Activated CD8-positive, alpha-beta memory T cell treated with anti-CD3 and anti-CD28 coated beads for 36 hours (primary cell): Measurements from ENCODE around the gene SCGB1A1. TPM values are rescaled to one million over a fixed set of nuclear protein-coding genes. Genes with fewer than 3 reads are reported as not detected.
"Not testable (repeated sequence)": the region's sequence is repeated elsewhere in the genome, so short reads cannot be mapped to it uniquely, and the experiment has no call there.

Experiments
- CTCF ChIA-PET: fragments of 350-600 bp; sonication (Branson Sonifier 250); formaldehyde crosslinking; loops from one replicate; lab custom pipeline; 2021; ENCODE audit warnings: antibody characterized with exemption; lab: Charles Lee
- POLR2A ChIA-PET: fragments of 350-600 bp; sonication (Branson Sonifier 250); formaldehyde crosslinking; loops from one replicate; lab custom pipeline; 2021; ENCODE audit warnings: antibody characterized with exemption; lab: Charles Lee
- total RNA-seq, 2 experiments: library from RNA; stranded (reverse); gene quantifications; one replicate each; pipeline ENCODE4 v1.2.3, GENCODE V29; 2021

Gene SCGB1A1
- total RNA-seq, 2 experiments from 2014 or later, result not detected

DNA sequence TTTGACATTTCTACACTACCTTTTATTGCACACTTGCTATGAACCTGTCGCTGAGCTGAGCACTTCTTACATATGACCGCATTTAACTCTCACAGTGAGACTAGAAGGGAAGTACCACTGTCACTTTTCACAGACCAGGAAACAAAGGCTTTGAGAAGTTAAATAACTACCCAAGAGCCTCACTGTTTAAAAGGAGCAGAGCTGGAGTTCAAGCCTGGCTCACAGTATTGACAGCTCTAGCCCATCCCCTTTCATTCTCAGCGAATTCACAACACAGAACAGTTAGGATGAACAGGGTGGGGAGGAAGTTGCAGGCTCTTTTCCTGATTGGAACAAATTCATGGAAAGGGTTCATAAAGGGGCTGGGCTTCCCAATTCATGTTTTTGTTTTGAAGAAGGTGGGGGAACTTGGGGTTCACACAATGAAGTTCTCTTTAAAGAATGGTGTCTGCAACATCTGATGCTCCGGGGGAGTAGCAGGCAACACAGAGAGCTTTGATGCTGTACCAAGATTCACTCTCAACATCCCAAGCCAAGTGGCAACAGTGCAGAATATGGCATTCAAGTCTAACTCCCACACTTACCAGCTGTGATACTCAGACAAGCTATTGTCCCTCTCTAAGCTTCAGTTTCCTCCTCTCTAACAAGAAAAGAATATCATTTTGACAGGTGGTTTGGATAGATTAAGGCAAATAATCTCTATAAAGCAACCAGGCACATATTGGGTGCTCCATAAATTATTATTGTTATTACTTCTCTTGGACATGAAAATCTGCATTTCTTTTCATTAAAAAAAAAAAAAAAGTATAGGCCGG, 17.2 kb downstream of the SCGB1A1 start:
- CTCF ChIA-PET, result no interaction called here
- POLR2A ChIA-PET, result no interaction called here

DNA sequence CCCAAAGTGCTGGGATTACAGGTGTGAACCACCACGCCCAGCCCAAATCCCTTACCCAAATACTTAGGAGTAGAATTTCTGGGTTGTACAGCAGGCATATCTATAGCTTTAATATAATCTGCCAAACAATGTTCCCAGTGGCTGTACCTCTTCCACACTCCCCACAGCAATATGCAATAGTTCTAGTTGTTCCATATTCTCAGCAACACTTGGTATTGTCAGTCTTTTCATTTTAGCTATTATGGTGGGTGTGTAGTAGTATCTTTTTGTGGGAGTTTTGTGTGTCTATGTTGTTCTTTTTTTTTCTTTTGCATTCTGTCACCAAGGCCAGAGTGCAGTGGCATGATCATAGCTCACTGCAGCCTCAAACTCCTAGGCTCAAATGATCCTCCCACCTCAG, 18.8 kb downstream of the SCGB1A1 start:
- POLR2A ChIA-PET, result no interaction called here
- CTCF ChIA-PET, result interaction anchor here (0.7 kb wide), 1 partner anchor 47 kb away, joined by 3 read pairs; no protein-coding TSS in a partner anchor

DNA sequence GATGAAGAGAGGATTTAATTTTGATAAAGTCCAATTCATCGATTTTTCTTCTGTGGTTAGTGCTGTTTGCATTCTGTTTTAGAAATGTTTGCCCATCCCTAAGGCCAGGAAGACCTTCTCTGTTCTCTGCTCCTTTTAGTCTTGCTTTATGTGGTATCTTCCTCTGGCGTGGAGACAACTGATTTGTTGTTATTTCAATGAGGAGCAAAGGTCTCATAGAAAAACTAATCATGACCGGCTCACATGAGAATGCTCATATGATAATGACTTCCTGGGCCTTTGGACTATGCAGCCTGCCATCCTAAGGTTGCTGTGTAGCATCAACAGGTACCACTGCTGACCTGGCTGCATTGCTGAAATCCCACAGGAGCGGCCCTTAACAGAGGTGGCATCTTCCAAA, 19.8 kb downstream of the SCGB1A1 start:
- ChIA-PET CTCF (no interaction called here), POLR2A (interaction anchor here (0.7 kb wide), 1 partner anchor 37 kb away, joined by 4 read pairs; no protein-coding TSS in a partner anchor)

DNA sequence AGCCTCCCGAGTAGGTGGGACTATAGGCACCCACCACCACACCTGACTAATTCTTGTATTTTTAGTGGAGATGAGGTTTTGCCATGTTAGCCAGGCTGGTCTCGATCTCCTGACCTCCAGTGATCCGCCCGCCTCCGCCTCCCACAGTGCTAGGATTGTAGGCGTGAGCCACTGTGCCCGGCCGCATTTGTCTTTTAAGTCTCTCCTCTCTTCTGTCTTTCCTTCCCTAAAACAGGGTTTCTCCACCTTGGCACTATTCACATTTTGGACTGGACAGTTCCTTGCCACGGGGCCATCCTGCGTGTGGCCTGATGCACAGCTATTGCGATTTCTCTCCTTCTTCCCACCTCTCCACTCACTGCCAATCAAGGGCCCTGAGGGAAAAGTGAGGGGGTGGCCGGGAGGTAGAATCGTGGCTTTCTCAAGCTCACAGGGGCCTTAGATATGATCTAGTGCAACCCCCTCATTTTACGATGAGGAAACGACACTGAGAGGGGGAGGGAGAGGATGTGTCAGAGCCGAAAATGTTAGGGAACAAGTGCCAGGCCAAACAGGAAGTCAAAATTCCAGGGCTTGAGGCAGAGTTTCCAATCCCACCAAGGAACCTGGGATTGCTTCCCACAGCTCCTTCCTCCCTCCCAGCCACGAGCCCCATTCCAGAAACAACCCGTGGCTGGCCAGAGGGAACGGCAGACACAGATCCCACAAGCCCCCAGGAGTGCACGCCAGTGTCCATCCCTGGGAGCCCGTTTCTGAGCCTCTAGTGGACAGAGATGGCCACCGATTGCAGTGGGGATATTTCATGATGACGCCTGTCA, 21.2 kb downstream of the SCGB1A1 start:
- CTCF ChIA-PET, result interaction anchor here (1.0 kb wide), 1 partner anchor 15 kb away, joined by 4 read pairs; no protein-coding TSS in a partner anchor
- POLR2A ChIA-PET, result no interaction called here

DNA sequence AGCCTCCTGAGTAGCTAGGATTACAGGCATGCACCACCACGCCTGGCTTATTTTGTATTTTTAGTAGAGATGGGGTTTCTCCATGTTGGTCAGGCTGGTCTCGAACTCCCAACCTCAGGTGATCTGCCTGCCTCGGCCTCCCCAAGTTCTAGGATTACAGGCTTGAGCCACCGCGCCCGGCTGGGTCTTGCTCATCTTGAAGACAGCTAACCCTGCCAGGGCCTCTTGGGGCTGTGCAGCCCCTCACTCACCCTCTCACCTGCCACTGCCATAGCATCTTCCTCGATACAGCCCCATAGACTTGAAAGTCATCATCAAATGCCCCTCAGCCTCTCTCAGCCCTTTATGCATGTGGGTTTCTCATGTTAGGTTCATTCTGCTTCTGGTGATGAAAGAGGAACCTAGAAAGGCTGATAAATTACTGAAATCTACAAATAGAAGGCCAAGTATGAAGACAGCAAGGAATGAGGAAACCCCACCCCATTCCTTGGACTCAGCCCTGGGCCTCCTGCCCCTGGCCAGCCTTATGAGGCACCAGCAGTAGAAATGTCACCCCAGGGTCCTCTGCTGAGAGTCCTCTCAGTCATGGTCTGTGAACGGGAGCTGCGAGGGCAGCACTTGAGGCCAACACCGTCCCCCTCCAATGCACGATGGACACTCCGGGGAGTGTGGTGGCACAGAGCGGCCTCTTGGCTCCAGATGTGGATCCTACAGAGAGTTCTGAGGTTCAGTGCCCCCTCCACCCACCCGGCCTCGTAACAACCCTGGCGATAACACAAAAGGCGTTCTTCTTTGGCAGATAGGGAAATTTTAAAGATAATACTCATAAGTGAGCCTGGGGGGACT, 24.8 kb downstream of the SCGB1A1 start:
- ChIA-PET CTCF (interaction anchor here (1.0 to 1.7 kb wide), 3 partner anchors 19 to 99 kb away, joined by 3 to 4 read pairs (median 3); no protein-coding TSS in a partner anchor), POLR2A (interaction anchor here (1.0 kb wide), 1 partner anchor 41 kb away, joined by 3 read pairs; no protein-coding TSS in a partner anchor)

DNA sequence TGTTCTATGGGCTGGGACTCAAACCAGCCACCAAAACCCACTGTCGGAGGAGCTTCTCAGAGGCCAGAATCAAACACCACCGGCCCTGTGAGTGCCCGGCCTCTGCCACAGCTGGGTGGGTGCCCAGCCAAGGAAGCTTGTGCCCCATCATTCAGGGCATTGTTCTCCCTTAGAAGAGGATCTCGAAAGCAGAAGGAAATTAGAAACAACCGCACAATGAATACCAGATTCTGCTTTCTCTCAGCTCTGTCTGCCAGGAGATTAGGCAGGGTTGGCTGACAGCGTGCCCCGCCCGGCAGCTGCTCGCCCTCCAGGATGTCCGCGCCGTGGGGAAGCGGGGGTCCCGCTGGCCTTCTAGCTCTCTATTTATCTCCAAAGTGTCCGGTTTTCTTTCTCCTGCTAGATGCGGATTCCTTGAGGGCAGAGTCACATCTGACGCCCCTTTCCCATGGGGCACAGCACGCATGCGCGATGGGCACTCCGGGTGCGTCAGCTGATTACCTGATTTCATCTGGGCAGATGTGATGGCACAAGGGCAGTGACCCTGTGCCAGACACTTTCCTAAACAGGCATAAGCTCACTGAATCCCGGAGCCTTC, 25.5 kb downstream of the SCGB1A1 start:
- ChIA-PET POLR2A (no interaction called here), CTCF (interaction anchor here (0.7 to 1.7 kb wide), 4 partner anchors 20 to 789 kb away, joined by 3 to 4 read pairs (median 3); no protein-coding TSS in a partner anchor)

DNA sequence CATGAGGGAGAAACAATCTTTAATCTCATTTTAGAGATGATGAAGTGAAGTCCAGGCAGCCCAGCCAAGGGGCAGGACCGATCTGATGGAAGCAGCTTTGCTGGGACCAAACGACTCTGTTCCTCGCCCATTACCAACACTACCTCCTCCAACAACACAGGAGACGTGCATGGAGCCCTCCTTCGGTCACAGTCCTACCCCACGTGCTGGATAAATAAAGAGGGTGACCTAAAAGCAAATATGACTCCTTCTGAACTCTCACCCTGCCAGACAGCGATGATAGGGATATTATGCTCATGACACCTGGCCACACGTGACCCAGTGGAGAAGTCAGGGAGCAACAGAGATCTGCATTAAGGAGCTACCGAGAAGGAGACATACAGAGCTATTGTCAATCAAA, 26.0 kb downstream of the SCGB1A1 start:
- CTCF ChIA-PET, result interaction anchor here (0.7 to 1.7 kb wide), 3 partner anchors 42 to 790 kb away, joined by 3 to 4 read pairs (median 3); no protein-coding TSS in a partner anchor
- POLR2A ChIA-PET, result no interaction called here

DNA sequence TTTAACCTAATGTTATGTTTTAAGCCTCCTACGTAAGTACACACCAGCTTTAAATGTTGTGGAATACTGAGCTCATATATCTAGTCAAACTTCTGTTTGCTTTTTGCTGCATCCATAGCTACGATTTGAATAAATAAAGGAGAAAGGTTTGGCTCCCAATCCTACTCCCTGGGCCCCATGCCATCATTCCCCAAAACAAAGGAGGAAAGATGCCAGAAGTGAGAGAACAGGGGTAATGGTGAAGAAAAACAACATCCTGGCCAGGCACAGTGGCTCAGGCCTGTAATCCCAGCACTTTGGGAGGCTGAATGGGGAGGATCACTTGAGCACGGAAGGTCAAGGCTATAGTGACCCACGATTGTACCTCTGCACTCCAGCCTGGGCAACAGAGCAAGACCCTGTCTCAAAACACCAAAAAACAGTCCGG, 26.5 kb downstream of the SCGB1A1 start:
- POLR2A ChIA-PET, result no interaction called here

DNA sequence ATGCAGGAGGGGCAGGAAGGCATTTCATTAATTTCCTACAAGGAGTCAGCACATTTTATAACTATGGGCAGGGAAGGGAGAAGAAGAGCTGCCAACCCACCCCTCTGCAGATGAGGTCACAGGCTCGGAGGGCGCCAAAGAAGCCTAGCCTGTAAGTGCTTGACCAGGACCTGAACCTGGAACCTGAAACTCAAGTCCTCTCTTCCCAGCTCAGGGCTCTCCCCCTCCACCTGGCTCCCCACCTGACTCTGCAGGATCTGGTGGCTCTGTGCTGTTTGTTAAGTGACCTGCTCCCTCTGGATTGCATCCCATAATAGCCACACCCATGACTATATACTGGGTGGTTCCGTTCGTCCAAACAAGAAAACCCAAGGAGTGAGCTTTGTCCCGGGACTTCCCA, 27.3 kb downstream of the SCGB1A1 start:
- ChIA-PET CTCF (no interaction called here), POLR2A (no interaction called here)

More for the DNA sequence above, 26.5 kb downstream of the SCGB1A1 start:
- CTCF ChIA-PET, result interaction anchor here (1.7 kb wide), 1 partner anchor 97 kb away, joined by 4 read pairs; no protein-coding TSS in a partner anchor

DNA sequence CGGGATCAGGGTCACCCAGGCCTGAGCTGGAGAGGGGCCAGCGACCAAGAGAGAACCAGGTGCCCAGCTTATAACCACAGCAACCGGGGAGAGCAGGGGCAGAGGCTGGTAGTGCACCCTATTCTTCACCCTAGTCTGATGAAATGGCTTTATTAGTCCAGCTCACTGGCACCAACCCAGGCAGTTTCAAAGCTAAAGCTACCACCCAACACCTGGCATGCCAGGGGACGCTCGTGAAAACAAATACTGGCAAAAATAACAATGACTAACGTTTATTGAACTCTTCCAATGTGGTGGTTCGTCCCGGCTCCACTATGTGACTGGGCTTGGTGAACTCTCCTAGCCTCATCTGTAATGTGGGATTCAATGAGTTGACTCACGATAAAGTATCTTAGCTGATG, 30.6 kb downstream of the SCGB1A1 start:
- POLR2A ChIA-PET, result no interaction called here
- CTCF ChIA-PET, result no interaction called here

DNA sequence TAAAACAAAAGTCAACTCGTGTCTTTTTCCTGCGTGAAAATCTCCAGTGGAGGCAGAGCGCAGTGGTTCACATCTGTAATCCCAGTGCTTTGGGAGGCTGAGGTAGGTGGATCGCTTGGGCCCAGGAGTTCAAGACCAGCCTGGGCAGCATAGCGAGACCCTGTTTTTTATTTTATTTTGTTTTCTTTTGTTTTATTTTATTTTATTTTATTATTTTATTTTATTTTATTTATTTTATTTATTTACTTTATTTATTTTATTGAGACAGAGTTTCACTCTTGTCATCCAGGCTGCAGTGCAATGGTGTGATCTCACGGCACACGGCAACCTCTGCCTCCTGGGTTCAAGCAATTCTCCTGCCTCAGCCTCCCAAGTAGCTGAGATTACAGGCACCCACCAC, 31.1 kb downstream of the SCGB1A1 start:
- POLR2A ChIA-PET, result not testable (repeated sequence)
- CTCF ChIA-PET, result interaction anchor here (0.5 kb wide), 1 partner anchor 122 kb away, joined by 3 read pairs; no protein-coding TSS in a partner anchor

DNA sequence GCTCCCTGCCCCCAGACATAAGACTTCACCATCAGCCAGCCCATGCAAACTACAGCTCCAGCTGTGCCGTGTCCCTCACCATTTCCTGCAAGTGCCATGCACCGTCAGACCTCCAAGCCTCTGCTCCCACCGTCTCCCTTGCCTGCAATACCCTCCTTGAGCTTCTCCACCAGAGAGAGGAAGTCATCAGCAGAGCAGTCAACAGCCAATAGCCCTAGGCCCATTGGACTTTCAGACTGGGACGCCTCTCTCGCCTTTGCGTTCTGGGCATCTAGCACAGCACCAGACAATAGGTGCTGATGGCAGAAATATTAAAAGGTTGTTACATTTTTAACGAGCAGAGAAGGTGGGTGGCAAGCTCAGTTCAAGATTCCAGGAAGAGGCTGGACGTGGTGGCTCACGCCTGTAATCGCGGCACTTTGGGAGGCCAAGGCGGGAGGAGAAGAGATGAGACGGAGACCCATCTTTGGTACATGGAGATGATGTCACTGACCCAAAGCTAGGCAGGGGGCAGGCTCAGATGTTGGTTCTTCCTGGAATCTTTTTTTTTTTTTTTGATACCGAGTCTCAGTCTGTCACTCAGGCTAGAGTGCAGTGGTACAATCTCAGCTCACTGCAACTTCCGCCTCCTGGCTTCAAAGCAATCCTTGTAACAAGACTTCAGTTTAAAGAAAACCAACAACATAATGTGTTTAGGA, 31.9 kb downstream of the SCGB1A1 start:
- POLR2A ChIA-PET, result no interaction called here
- CTCF ChIA-PET, result interaction anchor here (0.5 kb wide), 1 partner anchor 123 kb away, joined by 3 read pairs; no protein-coding TSS in a partner anchor

DNA sequence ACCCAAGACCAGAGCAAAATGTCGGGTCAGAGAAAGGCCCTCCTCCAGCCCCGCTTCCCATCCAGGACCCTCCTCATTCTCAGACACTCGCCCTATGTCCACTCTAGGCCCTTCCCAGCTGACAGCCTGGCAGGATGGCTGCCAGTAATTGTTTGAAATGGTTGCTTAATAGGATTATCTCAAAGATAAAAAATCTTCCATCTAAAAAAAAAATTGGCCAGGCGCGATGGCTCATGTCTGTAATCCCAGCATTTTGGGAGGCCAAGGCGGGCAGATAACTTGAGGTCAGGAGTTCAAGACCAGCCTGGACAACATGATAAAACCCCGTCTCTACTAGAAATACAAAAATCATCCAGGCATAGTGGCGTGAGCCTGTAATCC, 32.4 kb downstream of the SCGB1A1 start:
- POLR2A ChIA-PET, result no interaction called here
- CTCF ChIA-PET, result no interaction called here

DNA sequence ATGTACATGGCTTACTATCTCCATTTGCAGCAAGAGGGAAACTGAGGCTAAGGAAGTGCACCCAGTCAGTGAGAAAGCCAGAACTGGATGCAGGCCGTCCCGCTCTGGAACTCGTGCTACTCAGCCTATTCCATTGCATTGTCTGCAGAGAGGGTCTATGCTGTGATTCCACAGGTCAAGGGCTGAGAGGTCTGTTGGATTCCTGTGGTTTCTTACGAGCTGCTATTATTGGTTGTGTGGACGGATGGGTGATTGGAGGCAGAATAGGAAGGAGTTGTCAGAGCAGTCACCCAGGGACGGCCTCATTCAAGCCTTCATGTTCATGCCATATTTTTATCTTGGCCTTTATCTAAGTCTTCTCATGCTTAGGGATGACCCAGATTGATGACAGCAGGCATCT, 33.4 kb downstream of the SCGB1A1 start:
- POLR2A ChIA-PET, result no interaction called here
- CTCF ChIA-PET, result no interaction called here

DNA sequence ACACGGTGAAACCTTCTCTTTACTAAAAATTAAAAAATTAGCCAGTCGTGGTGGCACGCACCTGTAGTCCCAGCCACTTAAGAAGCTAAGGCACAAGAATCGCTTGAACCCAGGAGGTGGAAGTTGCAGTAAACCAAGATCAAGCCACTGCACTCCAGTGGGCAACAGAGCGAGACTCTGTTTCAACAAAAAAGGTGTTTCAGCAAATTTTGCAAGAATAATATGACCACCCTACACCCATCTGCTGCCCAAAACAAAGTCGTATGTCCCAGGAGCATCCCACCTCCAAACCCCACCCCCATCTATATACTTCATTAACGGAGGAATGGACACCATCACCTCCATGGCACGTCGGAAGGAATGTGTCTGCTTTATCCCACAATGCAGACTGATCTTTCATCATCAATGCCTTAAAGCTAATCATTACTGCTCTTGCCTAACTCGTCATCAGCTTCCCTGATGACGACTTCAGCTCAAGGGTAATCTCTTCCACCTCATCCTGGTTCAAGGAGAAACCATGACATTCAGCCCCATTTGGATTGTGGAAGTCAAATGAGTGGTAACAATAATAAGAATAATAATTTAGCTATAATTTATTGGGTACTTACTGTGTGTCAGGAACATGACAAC, 34.1 kb downstream of the SCGB1A1 start:
- ChIA-PET POLR2A (no interaction called here), CTCF (no interaction called here)

DNA sequence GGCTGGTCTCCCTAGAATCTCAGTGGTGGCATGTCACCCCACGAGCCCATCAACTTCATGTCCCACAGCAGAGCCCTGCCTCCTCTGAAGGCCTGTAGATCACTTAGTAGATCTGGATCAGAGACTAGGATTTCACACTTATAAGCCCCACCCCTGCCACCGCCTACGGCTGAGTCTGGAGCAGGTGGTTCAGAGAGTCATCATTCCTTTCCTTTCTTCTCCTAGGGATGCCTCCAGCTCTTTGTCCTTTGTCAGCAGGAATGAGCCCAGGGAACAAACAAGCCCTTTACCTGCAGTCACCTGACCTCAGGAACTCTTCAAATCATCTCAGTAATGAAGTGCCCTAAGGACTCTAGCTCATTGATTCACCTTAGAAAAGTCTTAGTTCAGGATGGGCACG, 37.8 kb downstream of the SCGB1A1 start:
- ChIA-PET CTCF (no interaction called here), POLR2A (no interaction called here)

DNA sequence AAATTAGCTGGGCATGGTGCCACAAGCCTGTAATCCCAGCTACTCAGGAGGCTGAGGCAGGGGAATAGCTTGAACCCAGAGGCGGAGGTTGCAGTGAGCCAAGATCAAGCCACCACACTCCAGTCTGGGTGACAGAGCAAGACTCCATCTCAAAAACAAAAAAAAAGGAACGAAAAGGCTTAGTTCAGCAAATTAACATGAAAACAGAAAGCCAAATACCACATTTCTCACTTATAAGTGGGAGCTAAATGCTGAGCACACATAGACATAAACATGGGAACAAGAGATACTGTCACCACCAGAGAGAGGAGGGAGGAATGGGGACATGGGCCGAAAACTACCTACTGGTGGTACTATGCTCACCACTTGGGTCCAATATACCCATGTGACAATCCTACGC, 38.6 kb downstream of the SCGB1A1 start:
- CTCF ChIA-PET, result interaction anchor here (1.0 kb wide), 1 partner anchor 42 kb away, joined by 5 read pairs; no protein-coding TSS in a partner anchor
- POLR2A ChIA-PET, result no interaction called here
